Psoas muscle (tissue), 8 donors: ENCODE measurements around the gene HEATR1. TPM values are rescaled to one million over a fixed set of nuclear protein-coding genes. Genes with fewer than 3 reads are reported as not detected.

Experiments used
- ATAC-seq, 4 donors: fragments of 200-7000 bp; cut with Tn5 transposase; one replicate each; pipeline ENCODE4 v1.9.1; 2020; ENCODE audit warnings: moderate library complexity in 3 of 4, mild to moderate bottlenecking in 2 of 4
- DNase-seq, 2 donors: peaks; one replicate each; pipeline ENCODE4 v3.0.0-alpha.2; 2020
- H3K27ac ChIP-seq: fragments of 200-600 bp; one replicate; pipeline ENCODE4 v1.8.0; 2022
- H3K27me3 ChIP-seq, 3 donors: fragments of 200-600 bp in 1 of 3; one replicate each; pipeline versions ENCODE4 v1.6.1 to v1.8.0; 2013 to 2022; ENCODE audit warnings: low read length in 2 of 3, mild to moderate bottlenecking in 2 of 3, moderate library complexity in 1 of 3; ENCODE audit not compliant: insufficient read depth in 3 of 3
- H3K36me3 ChIP-seq, 2 donors: fragments of 200-600 bp in 1 of 2; one replicate each; pipeline versions ENCODE4 v1.6.1 to v1.8.0; 2013 to 2022; ENCODE audit warnings: low read depth in 1 of 2, mild to moderate bottlenecking in 1 of 2, moderate library complexity in 1 of 2; ENCODE audit not compliant: insufficient read depth in 1 of 2
- H3K4me1 ChIP-seq: fragments of 200-600 bp; one replicate; pipeline ENCODE4 v1.8.0; 2022
- H3K4me3 ChIP-seq: fragments of 200-600 bp; one replicate; pipeline ENCODE4 v1.8.0; 2022; ENCODE audit warnings: mild to moderate bottlenecking
- H3K9me3 ChIP-seq: fragments of 200-600 bp; one replicate; pipeline ENCODE4 v1.8.0; 2022
- WGBS, 3 donors: extraction: QIAGEN DNeasy Blood & Tissue Kit; methylation state at CpG; one replicate each; pipeline versions ENCODE4 v1.1.6 to v1.1.7; 2013; 5-methylcytosine and 5-hydroxymethylcytosine counted together
- intact Hi-C, 2 donors: fragments of 100-400 bp; cut with DNase I; formaldehyde crosslinking; loops; one replicate each; pipeline versions ENCODE4 v1.11.0 to v1.14.2; 2022
- polyA plus RNA-seq, 3 donors: library from polyadenylated mRNA; stranded (reverse); fragments of 200-250 nt; gene quantifications; one replicate each; pipeline ENCODE4 v1.2.3, GENCODE V29; 2013
- total RNA-seq, 4 donors: library from RNA; stranded (reverse); fragmentation: NEBNext Ultra II Directional in 2 of 4; extraction: Animal tissue kit (Norgen Biotek cat#: 25700) in 2 of 4; gene quantifications; one replicate each; pipeline versions ENCODE4 v1.2.1 to v1.2.4, GENCODE V29; 2021 to 2023
- TF ChIP-seq, protein P1 (sequence below): fragments of 200-600 bp; IDR thresholded peaks from one replicate; pipeline ENCODE4 v1.8.0; 2022; ENCODE audit warnings: antibody characterized with exemption
- donor health status: healthy with polysubstance abuse.
- donor health status: DM: no; HTN: no; CAD: no; lungs with moderate emphysema.
- donor health status: Bipolar disorder and iron deficiency.
- donor health status: healthy.
- donor health status: DM: yes; HTN: yes; CAD: no.
- donor health status: DM: no; HTN: no; CAD: no.
- donor health status: DM: no; HTN: no; CAD: no.
- donor health status: DM: yes; HTN: yes; CAD: no.

HEATR1 gene
- total and polyA plus RNA-seq, 7 donors: 4.5 to 23.9 (median 14.2) TPM

DNA sequence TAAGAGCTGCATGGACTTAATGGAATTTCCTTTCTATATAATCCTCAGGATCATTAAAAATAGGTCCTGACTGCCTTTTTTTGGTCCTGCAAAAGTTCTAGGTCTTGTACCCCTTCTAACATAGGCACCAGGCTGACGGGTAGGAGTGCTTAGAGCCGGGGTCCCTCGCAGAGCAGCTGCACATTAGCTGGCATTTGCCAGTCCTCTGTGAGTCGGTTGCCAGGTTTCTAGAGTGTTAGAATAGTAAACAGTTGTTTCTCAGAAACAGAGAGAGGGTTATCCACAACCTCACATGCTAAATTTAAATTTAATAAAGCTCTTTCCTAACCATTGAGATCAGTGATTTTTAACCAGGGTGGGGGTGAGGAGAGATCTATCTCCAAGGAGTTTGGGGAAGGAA, 35.4 kb upstream of the HEATR1 start:
- H3K4me1 ChIP-seq: peaks cover 11% of the 10 kb centered on the region
- DNase-seq (no peak), ATAC-seq (peak in 3 of 4 donors; percentile 66 to 69 (median 67))
- H3K9me3 ChIP-seq: no peaks in the 10 kb centered on the region
- H3K27ac ChIP-seq: peak overlapping the region; percentile 73
- TF ChIP-seq, protein P1, sequence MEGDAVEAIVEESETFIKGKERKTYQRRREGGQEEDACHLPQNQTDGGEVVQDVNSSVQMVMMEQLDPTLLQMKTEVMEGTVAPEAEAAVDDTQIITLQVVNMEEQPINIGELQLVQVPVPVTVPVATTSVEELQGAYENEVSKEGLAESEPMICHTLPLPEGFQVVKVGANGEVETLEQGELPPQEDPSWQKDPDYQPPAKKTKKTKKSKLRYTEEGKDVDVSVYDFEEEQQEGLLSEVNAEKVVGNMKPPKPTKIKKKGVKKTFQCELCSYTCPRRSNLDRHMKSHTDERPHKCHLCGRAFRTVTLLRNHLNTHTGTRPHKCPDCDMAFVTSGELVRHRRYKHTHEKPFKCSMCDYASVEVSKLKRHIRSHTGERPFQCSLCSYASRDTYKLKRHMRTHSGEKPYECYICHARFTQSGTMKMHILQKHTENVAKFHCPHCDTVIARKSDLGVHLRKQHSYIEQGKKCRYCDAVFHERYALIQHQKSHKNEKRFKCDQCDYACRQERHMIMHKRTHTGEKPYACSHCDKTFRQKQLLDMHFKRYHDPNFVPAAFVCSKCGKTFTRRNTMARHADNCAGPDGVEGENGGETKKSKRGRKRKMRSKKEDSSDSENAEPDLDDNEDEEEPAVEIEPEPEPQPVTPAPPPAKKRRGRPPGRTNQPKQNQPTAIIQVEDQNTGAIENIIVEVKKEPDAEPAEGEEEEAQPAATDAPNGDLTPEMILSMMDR: no peak
- H3K27me3 ChIP-seq: no peaks in the 10 kb centered on the region
- H3K4me3 ChIP-seq: peak overlapping the region; percentile 58
- WGBS, 3 donors: 20 to 26% (median 25%) methylated on average over 4 of the region's 4 CpGs
- no peaks in the 10 kb centered on the region for H3K36me3 ChIP-seq
- intact Hi-C loops: no loop called here

DNA sequence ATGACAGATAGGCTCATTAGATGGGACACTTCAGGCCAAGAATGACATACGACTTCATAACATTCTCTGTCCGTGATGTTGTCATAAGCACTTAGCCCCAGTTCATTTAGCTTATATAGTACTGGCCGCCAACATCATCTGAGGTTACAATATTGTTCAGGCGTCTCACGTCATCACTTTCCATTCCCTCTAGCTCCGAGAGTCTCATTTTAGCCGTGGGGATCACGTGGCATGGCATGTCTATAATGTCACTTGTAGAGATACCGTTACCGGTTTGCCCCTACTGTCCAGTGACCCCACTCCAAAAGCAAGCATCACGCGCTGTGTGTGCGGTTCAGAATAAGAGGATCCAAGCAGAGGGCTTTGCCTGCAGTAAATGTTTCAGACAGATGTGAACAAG, 34.6 kb upstream of the HEATR1 start:
- H3K4me3 ChIP-seq: peak overlapping the region; percentile 58
- H3K27me3 ChIP-seq: no peaks in the 10 kb centered on the region
- ATAC-seq (peak; percentile 73 to 85 (median 82)), DNase-seq (no peak)
- intact Hi-C loops: no loop called here
- H3K4me1 ChIP-seq: peaks cover 11% of the 10 kb centered on the region
- peak overlapping the region; percentile 73 for H3K27ac ChIP-seq
- H3K9me3 ChIP-seq: no peaks in the 10 kb centered on the region
- H3K36me3 ChIP-seq: no peaks in the 10 kb centered on the region
- TF ChIP-seq, protein P1: no peak
- 28 to 40% (median 28%) methylated on average over 13 of the region's 13 CpGs for WGBS, 3 donors

DNA sequence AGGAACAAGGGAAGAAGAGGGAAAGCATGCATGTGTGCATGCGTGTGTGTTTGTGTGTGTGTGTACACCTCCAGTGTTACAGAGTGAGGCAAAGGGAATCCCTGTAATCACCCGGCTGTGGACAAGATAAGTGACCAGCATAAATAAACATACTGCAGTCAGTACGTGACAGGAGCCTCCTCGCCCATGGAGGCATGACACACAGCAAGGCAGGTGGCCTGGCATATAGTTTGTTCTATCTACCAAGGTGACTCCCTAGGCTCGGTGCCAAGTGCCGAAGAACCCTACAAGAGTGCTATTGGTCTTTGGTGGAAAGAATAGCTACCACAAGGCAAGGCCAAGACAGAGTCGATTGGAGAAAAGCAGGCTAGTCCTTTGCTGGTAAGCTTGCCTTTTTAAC, 31.7 kb upstream of the HEATR1 start:
- Histone ChIP-seq H3K9me3 (no peaks in the 10 kb centered on the region), H3K27ac (peak overlapping the region; percentile 61), H3K27me3 (no peaks in the 10 kb centered on the region), H3K4me1 (peaks cover 18% of the 10 kb centered on the region), H3K36me3 (no peaks in the 10 kb centered on the region), H3K4me3 (no peak overlapping the region)
- DNase-seq: peak in 1 of 2 donors; percentile 77
- 45 to 64% (median 47%) methylated on average over 7 of the region's 7 CpGs for WGBS, 3 donors
- TF ChIP-seq, protein P1: no peak
- intact Hi-C loops: no loop called here
- peak; percentile 25 to 61 (median 48) for ATAC-seq

DNA sequence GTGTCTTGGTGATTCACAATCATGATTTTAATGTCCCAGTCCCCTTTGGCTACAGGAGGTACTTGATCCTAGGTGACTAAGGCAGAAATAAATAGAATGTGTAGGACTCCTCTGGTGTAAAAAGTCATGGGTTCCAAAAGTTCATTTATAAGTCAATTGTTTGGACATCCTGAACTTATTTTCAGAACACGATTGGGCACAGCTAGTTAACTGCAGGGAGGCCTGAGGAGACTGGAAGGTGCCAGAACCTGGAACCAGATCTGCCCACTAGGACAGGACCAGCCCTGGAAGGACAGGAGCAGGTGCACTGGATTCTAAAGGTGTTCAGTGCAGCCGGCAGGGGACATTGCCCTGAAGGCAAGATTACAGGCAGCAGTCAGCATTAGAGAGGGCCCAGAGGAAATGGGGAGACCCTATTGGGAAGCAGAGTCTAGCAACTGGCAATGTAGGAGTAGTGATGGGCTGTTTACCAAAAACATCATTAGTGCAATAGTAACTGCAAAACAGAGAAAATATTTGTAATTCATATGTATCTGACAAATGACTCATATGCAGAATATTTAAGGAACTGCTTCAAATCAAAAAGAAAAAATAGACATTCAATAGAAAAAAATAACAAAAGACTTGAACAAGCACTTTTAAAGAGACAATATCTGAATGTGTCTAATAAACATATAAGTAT, 23.6 kb upstream of the HEATR1 start:
- intact Hi-C loops: no loop called here
- H3K27me3 ChIP-seq: no peaks in the 10 kb centered on the region
- WGBS, 3 donors: 22 to 35% (median 25%) methylated on average over 2 of the region's 2 CpGs

More for the DNA sequence above, 23.6 kb upstream of the HEATR1 start:
- DNase-seq (peak in 1 of 2 donors; percentile 87), ATAC-seq (peak; percentile 72 to 94 (median 88))
- TF ChIP-seq, protein P1: no peak
- Histone ChIP-seq H3K36me3 (no peaks in the 10 kb centered on the region), H3K4me3 (no peak overlapping the region), H3K4me1 (peaks cover 29% of the 10 kb centered on the region), H3K27ac (peak overlapping the region; percentile 66), H3K9me3 (no peaks in the 10 kb centered on the region)
